IMR-90 (cell line): Measurements from ENCODE around the gene NT5DC2. TPM values are rescaled to one million over a fixed set of nuclear protein-coding genes. Genes with fewer than 3 reads are reported as not detected.

Source experiments
- ATAC-seq: fragments of 200-7000 bp; cut with Tn5 transposase; 2 replicates; pipeline ENCODE4 v1.9.1; 2020; ENCODE audit warnings: low read depth, mild to moderate bottlenecking, moderate library complexity
- BruUV-seq: library from RNA; stranded (reverse); fragments of 400-500 nt; replicated peaks from 2 replicates; lab custom pipeline; 2021; lab: Mats Ljungman, UMichigan
- CTCF ChIA-PET: fragments of 300-600 bp; formaldehyde crosslinking; extraction: SDS; loops from one replicate; lab custom pipeline; 2021; ENCODE audit warnings: antibody characterized with exemption; lab: Yijun Ruan, JAX
- POLR2A ChIA-PET: fragments of 300-600 bp; sonication (Branson Sonifier 250); formaldehyde crosslinking; loops from one replicate; lab custom pipeline; 2022; ENCODE audit warnings: antibody characterized with exemption; ENCODE audit not compliant: unreplicated experiment; lab: Charles Lee
- DNase-seq: peaks from one replicate; pipeline ENCODE4 v3.0.0; 2013
- H2AFZ ChIP-seq: replicated peaks from 2 replicates; pipeline ENCODE3; 2013; ENCODE audit warnings: low read length, mild to moderate bottlenecking; ENCODE audit not compliant: poor library complexity
- H2AK5ac ChIP-seq: 2 replicates; pipeline ENCODE4 v1.6.1; 2013; ENCODE audit warnings: low read depth, low read length, inconsistent platforms
- H2AK9ac ChIP-seq: replicated peaks from 2 replicates; pipeline ENCODE3; 2013; ENCODE audit warnings: mild to moderate bottlenecking, low read depth, low read length, moderate library complexity; ENCODE audit not compliant: poor library complexity
- H2BK120ac ChIP-seq: 2 replicates; pipeline ENCODE4 v1.6.1; 2013; ENCODE audit warnings: low read depth, low read length, inconsistent platforms
- H2BK15ac ChIP-seq: 3 replicates; pipeline ENCODE4 v1.6.1; 2013; ENCODE audit warnings: low read depth, low read length, inconsistent platforms
- H2BK20ac ChIP-seq: 2 replicates; pipeline ENCODE4 v1.6.1; 2013; ENCODE audit warnings: low read depth, mild to moderate bottlenecking, inconsistent platforms, low read length, moderate library complexity
- H2BK5ac ChIP-seq: 2 replicates; pipeline ENCODE4 v1.6.1; 2013; ENCODE audit warnings: mild to moderate bottlenecking, low read depth, low read length, inconsistent platforms; ENCODE audit not compliant: poor library complexity, severe bottlenecking
- H3K14ac ChIP-seq: replicated peaks from 2 replicates; pipeline ENCODE4 v1.6.1; 2013; ENCODE audit warnings: low read depth, low read length, inconsistent platforms
- H3K18ac ChIP-seq: 2 replicates; pipeline ENCODE4 v1.6.1; 2013; ENCODE audit warnings: low read depth, low read length, control low read depth
- H3K23ac ChIP-seq: 2 replicates; pipeline ENCODE4 v1.6.1; 2013; ENCODE audit warnings: low read depth, low read length, inconsistent platforms
- H3K27ac ChIP-seq: 2 replicates; pipeline ENCODE4 v1.5.1; 2013; ENCODE audit warnings: mild to moderate bottlenecking, control low read depth, low read length; ENCODE audit not compliant: insufficient read depth
- H3K27me3 ChIP-seq: 2 replicates; pipeline ENCODE4 v1.6.1; 2013; ENCODE audit warnings: low read length; ENCODE audit not compliant: control insufficient read depth, insufficient read depth
- H3K36me3 ChIP-seq: 2 replicates; pipeline ENCODE4 v1.6.1; 2013; ENCODE audit warnings: low read length, mixed read lengths; ENCODE audit not compliant: control insufficient read depth, insufficient read depth
- H3K4ac ChIP-seq: 2 replicates; pipeline ENCODE4 v1.6.1; 2013; ENCODE audit warnings: low read depth, low read length, inconsistent platforms
- H3K4me1 ChIP-seq: 2 replicates; pipeline ENCODE4 v1.6.1; 2013; ENCODE audit warnings: low read length, mixed read lengths; ENCODE audit not compliant: control insufficient read depth, insufficient read depth
- H3K4me2 ChIP-seq: 2 replicates; pipeline ENCODE4 v1.6.1; 2013; ENCODE audit warnings: low read depth, mild to moderate bottlenecking, control low read depth, low read length, moderate library complexity
- H3K4me3 ChIP-seq: 2 replicates; pipeline ENCODE4 v1.5.1; 2013; ENCODE audit warnings: low read depth, mild to moderate bottlenecking, control low read depth, low read length, moderate library complexity; ENCODE audit not compliant: insufficient read depth
- H3K56ac ChIP-seq: 2 replicates; pipeline ENCODE4 v1.6.1; 2013; ENCODE audit warnings: low read length, inconsistent platforms; ENCODE audit not compliant: insufficient read depth; ENCODE audit errors: extremely low read depth
- H3K79me1 ChIP-seq, 2 experiments: 2 replicates each; pipeline ENCODE4 v1.6.1; 2013; ENCODE audit warnings: low read length in 2 of 2, inconsistent platforms in 1 of 2, low read depth in 1 of 2
- H3K9ac ChIP-seq: 2 replicates; pipeline ENCODE4 v1.6.1; 2013; ENCODE audit warnings: low read depth, low read length, control low read depth
- H3K9me1 ChIP-seq: 2 replicates; pipeline ENCODE4 v1.6.1; 2013; ENCODE audit warnings: low read length, inconsistent platforms; ENCODE audit not compliant: insufficient read depth
- H3K9me3 ChIP-seq: 2 replicates; pipeline ENCODE4 v1.6.1; 2013; ENCODE audit warnings: low read length; ENCODE audit not compliant: control insufficient read depth, insufficient read depth
- H4K20me1 ChIP-seq: 2 replicates; pipeline ENCODE4 v1.6.1; 2013; ENCODE audit warnings: low read length, inconsistent platforms; ENCODE audit not compliant: insufficient read depth
- H4K5ac ChIP-seq: 2 replicates; pipeline ENCODE4 v1.6.1; 2013; ENCODE audit warnings: mild to moderate bottlenecking, low read depth, low read length, control low read depth
- H4K8ac ChIP-seq, 2 experiments: 2 replicates each; pipeline ENCODE4 v1.6.1; 2013; ENCODE audit warnings: low read depth in 2 of 2, low read length in 2 of 2, control low read depth in 1 of 2, inconsistent platforms in 1 of 2
- H4K91ac ChIP-seq: 2 replicates; pipeline ENCODE4 v1.6.1; 2013; ENCODE audit warnings: low read depth, low read length, inconsistent platforms; ENCODE audit not compliant: insufficient read depth
- BHLHE40 ChIP-seq: fragments of 150-350 bp; IDR thresholded peaks from 2 replicates; pipeline ENCODE4 v1.6.1; 2016; ENCODE audit warnings: mild to moderate bottlenecking, low read depth, low read length
- CEBPB ChIP-seq: IDR thresholded peaks from 2 replicates; pipeline ENCODE4 v1.6.1; 2012; ENCODE audit warnings: low read depth, low read length, improper control_type of control experiment
- FOS ChIP-seq: fragments of 150-350 bp; IDR thresholded peaks from 2 replicates; pipeline ENCODE4 v1.6.1; 2016; ENCODE audit warnings: low read depth, low read length
- MAZ ChIP-seq: IDR thresholded peaks from 2 replicates; pipeline ENCODE4 v1.6.1; 2012; ENCODE audit warnings: low read depth, mild to moderate bottlenecking, low read length, improper control_type of control experiment, moderate library complexity, borderline replicate concordance
- MXI1 ChIP-seq: IDR thresholded peaks from 2 replicates; pipeline ENCODE4 v1.6.1; 2012; ENCODE audit warnings: low read depth, mild to moderate bottlenecking, low read length, moderate library complexity, borderline replicate concordance
- NFE2L2 ChIP-seq: fragments of 150-350 bp; IDR thresholded peaks from 2 replicates; pipeline ENCODE4 v1.6.1; 2016; ENCODE audit warnings: low read depth, mild to moderate bottlenecking, low read length
- POLR2A ChIP-seq: IDR thresholded peaks from 2 replicates; pipeline ENCODE4 v1.6.1; 2012; ENCODE audit warnings: mild to moderate bottlenecking, low read depth, low read length
- RCOR1 ChIP-seq: IDR thresholded peaks from 2 replicates; pipeline ENCODE4 v1.6.1; 2012; ENCODE audit warnings: mild to moderate bottlenecking, low read length, improper control_type of control experiment; ENCODE audit not compliant: insufficient replicate concordance
- RFX5 ChIP-seq: IDR thresholded peaks from 2 replicates; pipeline ENCODE4 v1.8.0; 2012; ENCODE audit warnings: low read depth, mild to moderate bottlenecking, low read length, moderate library complexity
- SMC3 ChIP-seq: fragments of 150-350 bp; IDR thresholded peaks from 2 replicates; pipeline ENCODE4 v1.6.1; 2016; ENCODE audit warnings: low read depth, mild to moderate bottlenecking, antibody characterized with exemption, low read length, moderate library complexity
- USF2 ChIP-seq: fragments of 150-350 bp; IDR thresholded peaks from 2 replicates; pipeline ENCODE4 v1.6.1; 2017; ENCODE audit warnings: mild to moderate bottlenecking, antibody characterized with exemption, low read length, low read depth
- WGBS, 2 experiments: methylation state at CpG; one replicate each; pipeline versions ENCODE4 v1.1.5 to v1.1.7; 2013; ENCODE audit warnings: missing lambda C conversion rate in 2 of 2; ENCODE audit not compliant: insufficient read length in 1 of 2; ENCODE audit errors: extremely low coverage in 2 of 2; 5-methylcytosine and 5-hydroxymethylcytosine counted together
- dilution Hi-C: fragments of 300-500 bp; cut with HindIII; formaldehyde crosslinking; loops from one replicate; pipeline ENCODE4 v1.14.3; 2018; ENCODE audit warnings: low sequenced_read_pairs; ENCODE audit not compliant: unreplicated experiment
- in situ Hi-C: fragments of 300-500 bp; cut with MboI; formaldehyde crosslinking; loops from 3 replicates; pipeline ENCODE4 v1.14.3; 2019; ENCODE audit warnings: low sequenced_read_pairs, inconsistent platforms, mixed read lengths
- intact Hi-C: fragments of 100-400 bp; cut with micrococcal nuclease; formaldehyde crosslinking; loops from 2 replicates; pipeline ENCODE4 v1.10.0; 2022
- polyA plus RNA-seq, 3 experiments: library from polyadenylated mRNA; depleted of rRNA; stranded (reverse); fragments of >200 nt; gene quantifications; 2 replicates each; pipeline ENCODE4 v1.2.3, GENCODE V29; 2012; ENCODE audit warnings: low replicate concordance in 1 of 3
- total RNA-seq: library from RNA; depleted of rRNA; stranded (reverse); fragments of >200 nt; gene quantifications from 2 replicates; pipeline ENCODE4 v1.2.3, GENCODE V29; 2012
- TF ChIP-seq, protein P1 (sequence below): conservative IDR thresholded peaks from 2 replicates; pipeline ENCODE4 v1.5.1; 2012; ENCODE audit warnings: mild to moderate bottlenecking, low read depth, low read length, improper control_type of control experiment
- TF ChIP-seq, protein P2 (sequence below): fragments of 150-350 bp; IDR thresholded peaks from 2 replicates; pipeline ENCODE4 v1.6.1; 2016; ENCODE audit warnings: low read depth, mild to moderate bottlenecking, low read length, moderate library complexity, borderline replicate concordance

Gene NT5DC2
- total and polyA plus RNA-seq, 2 of the 4 experiments (the other 2 are of a cell fraction) = 161 to 200 TPM

- H2AFZ ChIP-seq = peak overlapping the region; percentile 72
- H3K27ac ChIP-seq = no peak overlapping the region
- in situ Hi-C loops (no loop called here), dilution Hi-C loops (no loop called here), intact Hi-C loops (no loop called here)
- peaks cover 9% of the 10 kb centered on the region; the same call in 1 of the 2 replicates for H3K4me1 ChIP-seq
- H2BK120ac ChIP-seq = no peak overlapping the region
- no peaks in the 10 kb centered on the region for H3K79me1 ChIP-seq
- H3K14ac ChIP-seq = no peak overlapping the region
- H4K91ac ChIP-seq = no peak overlapping the region
- no peak overlapping the region for H4K5ac ChIP-seq
- no peak overlapping the region for H3K4ac ChIP-seq
- H2BK5ac ChIP-seq = no peak overlapping the region
- H3K4me2 ChIP-seq = no peak overlapping the region
- H2AK9ac ChIP-seq = peak overlapping the region; percentile 55
- CTCF ChIA-PET = interaction anchor here (1.1 kb wide), 1 partner anchor 11 kb away, joined by 3 read pairs; no protein-coding TSS in a partner anchor
- peak overlapping the region; percentile 73 for H2AK5ac ChIP-seq
- H3K36me3 ChIP-seq = peaks cover under 1% of the 10 kb centered on the region; the same call in 1 of the 2 replicates
- no peaks in the 10 kb centered on the region for H3K9me3 ChIP-seq
- H3K4me3 ChIP-seq = no peak overlapping the region
- no TSS peak for BruUV-seq
- ATAC-seq (peak; percentile 57), DNase-seq (peak; percentile 53)
- no peak overlapping the region for H3K56ac ChIP-seq
- no peak overlapping the region for H3K23ac ChIP-seq
- POLR2A ChIA-PET = no interaction called here
- H3K18ac ChIP-seq = no peak overlapping the region
- H4K8ac ChIP-seq = peak overlapping the region in 1 of 2 experiments; percentile 4; a peak in 1 of 4 replicates
- 0 out of 2 replicates have a peak, but pooled peaks cover 2% of the 10 kb centered on the region for H4K20me1 ChIP-seq
- peak overlapping the region; percentile 50; the same call in 1 of the 3 replicates for H2BK15ac ChIP-seq
- WGBS, 2 experiments = 69% methylated on average over 11 of the region's 24 CpGs; no CpG with 5 or more reads in 1 of the 2 experiments
- H3K9me1 ChIP-seq = peaks cover 10% of the 10 kb centered on the region
- no peak overlapping the region for H2BK20ac ChIP-seq
- no peak overlapping the region for H3K9ac ChIP-seq
- no peaks in the 10 kb centered on the region; the same call in 1 of the 2 replicates for H3K27me3 ChIP-seq
- TF ChIP-seq FOS = no peak
- peak; percentile 37; the same call in 1 of the 2 replicates for TF ChIP-seq NFE2L2
- TF ChIP-seq MAZ = peak; percentile 77; the same call in 1 of the 2 replicates
- TF ChIP-seq MXI1 = no peak
- TF ChIP-seq CEBPB = peak; percentile 72
- no peak for TF ChIP-seq POLR2A
- no peak for TF ChIP-seq BHLHE40
- TF ChIP-seq, protein P1, sequence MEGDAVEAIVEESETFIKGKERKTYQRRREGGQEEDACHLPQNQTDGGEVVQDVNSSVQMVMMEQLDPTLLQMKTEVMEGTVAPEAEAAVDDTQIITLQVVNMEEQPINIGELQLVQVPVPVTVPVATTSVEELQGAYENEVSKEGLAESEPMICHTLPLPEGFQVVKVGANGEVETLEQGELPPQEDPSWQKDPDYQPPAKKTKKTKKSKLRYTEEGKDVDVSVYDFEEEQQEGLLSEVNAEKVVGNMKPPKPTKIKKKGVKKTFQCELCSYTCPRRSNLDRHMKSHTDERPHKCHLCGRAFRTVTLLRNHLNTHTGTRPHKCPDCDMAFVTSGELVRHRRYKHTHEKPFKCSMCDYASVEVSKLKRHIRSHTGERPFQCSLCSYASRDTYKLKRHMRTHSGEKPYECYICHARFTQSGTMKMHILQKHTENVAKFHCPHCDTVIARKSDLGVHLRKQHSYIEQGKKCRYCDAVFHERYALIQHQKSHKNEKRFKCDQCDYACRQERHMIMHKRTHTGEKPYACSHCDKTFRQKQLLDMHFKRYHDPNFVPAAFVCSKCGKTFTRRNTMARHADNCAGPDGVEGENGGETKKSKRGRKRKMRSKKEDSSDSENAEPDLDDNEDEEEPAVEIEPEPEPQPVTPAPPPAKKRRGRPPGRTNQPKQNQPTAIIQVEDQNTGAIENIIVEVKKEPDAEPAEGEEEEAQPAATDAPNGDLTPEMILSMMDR = no peak
- no peak for TF ChIP-seq USF2
- TF ChIP-seq, protein P2, sequence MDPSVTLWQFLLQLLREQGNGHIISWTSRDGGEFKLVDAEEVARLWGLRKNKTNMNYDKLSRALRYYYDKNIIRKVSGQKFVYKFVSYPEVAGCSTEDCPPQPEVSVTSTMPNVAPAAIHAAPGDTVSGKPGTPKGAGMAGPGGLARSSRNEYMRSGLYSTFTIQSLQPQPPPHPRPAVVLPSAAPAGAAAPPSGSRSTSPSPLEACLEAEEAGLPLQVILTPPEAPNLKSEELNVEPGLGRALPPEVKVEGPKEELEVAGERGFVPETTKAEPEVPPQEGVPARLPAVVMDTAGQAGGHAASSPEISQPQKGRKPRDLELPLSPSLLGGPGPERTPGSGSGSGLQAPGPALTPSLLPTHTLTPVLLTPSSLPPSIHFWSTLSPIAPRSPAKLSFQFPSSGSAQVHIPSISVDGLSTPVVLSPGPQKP = no peak
- no peak for TF ChIP-seq RFX5
- no peak for TF ChIP-seq RCOR1
- no peak for TF ChIP-seq SMC3
Observed at GRCh38 chr3:52498137-52499054, 35.3 kb downstream of the NT5DC2 start.
